Suprapubic skin (tissue), 4 donors: ENCODE measurements around the gene DNPH1. TPM values are rescaled to one million over a fixed set of nuclear protein-coding genes. Genes with fewer than 3 reads are reported as not detected.

Source experiments
- DNase-seq, 2 donors: peaks; one replicate each; pipeline ENCODE4 v3.0.0-alpha.2; 2019; ENCODE audit warnings: low spot score in 2 of 2
- H3K27ac ChIP-seq: fragments of 200-600 bp; sonication (generic); one replicate; pipeline ENCODE4 v1.5.1; 2019
- H3K27me3 ChIP-seq: fragments of 200-600 bp; sonication (generic); one replicate; pipeline ENCODE4 v1.5.1; 2019
- H3K36me3 ChIP-seq: fragments of 200-600 bp; sonication (generic); one replicate; pipeline ENCODE4 v1.5.1; 2019
- H3K4me1 ChIP-seq: fragments of 200-600 bp; sonication (generic); one replicate; pipeline ENCODE4 v1.5.1; 2019
- H3K4me3 ChIP-seq: fragments of 200-600 bp; sonication (generic); one replicate; pipeline ENCODE4 v1.5.1; 2019; ENCODE audit warnings: mild to moderate bottlenecking
- H3K9me3 ChIP-seq: fragments of 200-600 bp; sonication (generic); one replicate; pipeline ENCODE4 v1.5.1; 2019
- EP300 ChIP-seq: sonication (generic); formaldehyde crosslinking; IDR thresholded peaks from one replicate; pipeline ENCODE4 v1.6.1; 2017; ENCODE audit warnings: antibody characterized with exemption
- POLR2A ChIP-seq, 2 donors: fragments of 450-650 bp; IDR thresholded peaks; one replicate each; pipeline ENCODE4 v1.6.1; 2017; ENCODE audit warnings: antibody characterized with exemption in 2 of 2, mild to moderate bottlenecking in 2 of 2, moderate library complexity in 2 of 2
- POLR2AphosphoS5 ChIP-seq, 3 donors: sonication (generic); formaldehyde crosslinking; IDR thresholded peaks; one replicate each; pipeline ENCODE4 v1.6.1; 2017; ENCODE audit warnings: antibody characterized with exemption in 3 of 3
- WGBS: methylation state at CpG from one replicate; pipeline ENCODE4 v1.1.5; 2018; 5-methylcytosine and 5-hydroxymethylcytosine counted together
- total RNA-seq, 4 donors: library from RNA; depleted of rRNA; stranded (reverse); fragments of >200 nt; gene quantifications; one replicate each; pipeline ENCODE4 v1.1.0, GENCODE V29; 2016
- TF ChIP-seq, protein P1 (sequence below), 2 donors: fragments of 200-600 bp in 1 of 2; fragments of 450-650 bp in 1 of 2; sonication (generic) in 1 of 2; IDR thresholded peaks; one replicate each; pipeline ENCODE4 v1.5.1; 2016 to 2019; ENCODE audit warnings: antibody characterized with exemption in 2 of 2, mild to moderate bottlenecking in 1 of 2, moderate library complexity in 1 of 2

DNPH1 gene
- total RNA-seq, 4 donors from 2014 or later = 21.9 to 88.4 (median 74.4) TPM

GRCh38 chr6:43240950-43241349 lies 11.7 kb upstream of the DNPH1 start:
- Histone ChIP-seq H3K4me1 (no peaks in the 10 kb centered on the region), H3K4me3 (no peak overlapping the region), H3K27me3 (peaks cover 66% of the 10 kb centered on the region), H3K36me3 (no peaks in the 10 kb centered on the region), H3K9me3 (no peaks in the 10 kb centered on the region), H3K27ac (no peak overlapping the region)
- TF ChIP-seq POLR2A (IDR thresholded peaks at IDR 0.05) = no peak
- TF ChIP-seq, protein P1, sequence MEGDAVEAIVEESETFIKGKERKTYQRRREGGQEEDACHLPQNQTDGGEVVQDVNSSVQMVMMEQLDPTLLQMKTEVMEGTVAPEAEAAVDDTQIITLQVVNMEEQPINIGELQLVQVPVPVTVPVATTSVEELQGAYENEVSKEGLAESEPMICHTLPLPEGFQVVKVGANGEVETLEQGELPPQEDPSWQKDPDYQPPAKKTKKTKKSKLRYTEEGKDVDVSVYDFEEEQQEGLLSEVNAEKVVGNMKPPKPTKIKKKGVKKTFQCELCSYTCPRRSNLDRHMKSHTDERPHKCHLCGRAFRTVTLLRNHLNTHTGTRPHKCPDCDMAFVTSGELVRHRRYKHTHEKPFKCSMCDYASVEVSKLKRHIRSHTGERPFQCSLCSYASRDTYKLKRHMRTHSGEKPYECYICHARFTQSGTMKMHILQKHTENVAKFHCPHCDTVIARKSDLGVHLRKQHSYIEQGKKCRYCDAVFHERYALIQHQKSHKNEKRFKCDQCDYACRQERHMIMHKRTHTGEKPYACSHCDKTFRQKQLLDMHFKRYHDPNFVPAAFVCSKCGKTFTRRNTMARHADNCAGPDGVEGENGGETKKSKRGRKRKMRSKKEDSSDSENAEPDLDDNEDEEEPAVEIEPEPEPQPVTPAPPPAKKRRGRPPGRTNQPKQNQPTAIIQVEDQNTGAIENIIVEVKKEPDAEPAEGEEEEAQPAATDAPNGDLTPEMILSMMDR (IDR thresholded peaks at IDR 0.05) = no peak
- no peak for TF ChIP-seq EP300
- TF ChIP-seq POLR2AphosphoS5 (IDR thresholded peaks at IDR 0.05) = no peak
- 86% methylated on average over 1 of the region's 1 CpG for WGBS
- DNase-seq = no peak

DNA sequence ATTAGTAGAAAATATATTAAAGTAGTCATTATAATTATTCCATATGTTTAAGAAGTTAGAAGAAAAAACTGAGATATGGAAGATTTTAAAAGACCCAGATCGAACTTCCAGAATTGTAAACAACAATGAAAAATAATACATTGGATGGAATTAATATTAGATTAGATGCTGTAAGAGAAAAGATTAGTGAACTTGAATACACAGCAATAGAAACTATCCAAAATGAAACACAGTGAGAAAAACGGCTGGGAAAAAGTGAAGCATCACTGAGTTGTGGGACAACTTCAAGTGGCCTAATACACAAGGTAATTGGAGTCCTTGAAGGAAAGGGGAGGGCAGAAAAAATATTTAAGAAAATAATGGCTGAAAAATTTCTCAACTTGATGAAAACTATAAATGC lies 9.8 kb upstream of the DNPH1 start:
- H3K27me3 ChIP-seq = peaks cover 50% of the 10 kb centered on the region
- no peaks in the 10 kb centered on the region for H3K4me1 ChIP-seq
- no peaks in the 10 kb centered on the region for H3K36me3 ChIP-seq
- no peak overlapping the region for H3K27ac ChIP-seq
- 78% methylated on average over 2 of the region's 2 CpGs for WGBS
- no peaks in the 10 kb centered on the region for H3K9me3 ChIP-seq
- no peak for DNase-seq
- TF ChIP-seq EP300 (no peak), POLR2AphosphoS5 (IDR thresholded peaks at IDR 0.05) (no peak), POLR2A (IDR thresholded peaks at IDR 0.05) (no peak)
- TF ChIP-seq, protein P1 (IDR thresholded peaks at IDR 0.05) = no peak
- H3K4me3 ChIP-seq = no peak overlapping the region

DNA sequence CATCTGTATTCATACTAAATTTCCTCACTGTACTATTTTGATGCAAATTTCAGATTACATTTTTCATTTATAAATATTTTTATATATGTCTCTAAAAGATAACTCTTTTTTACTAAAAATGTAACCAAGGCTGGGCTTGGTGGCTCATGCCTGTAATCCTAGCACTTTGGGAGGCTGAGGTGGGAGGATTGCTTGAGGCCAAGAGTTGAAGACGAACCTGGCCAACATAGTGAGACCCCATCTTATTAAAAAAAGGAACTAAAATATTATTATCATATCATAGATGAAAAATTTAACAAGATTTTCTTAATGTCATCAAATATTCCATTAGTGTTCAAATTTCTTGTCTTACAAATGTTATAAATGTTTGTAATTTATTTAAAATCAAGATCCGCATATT lies 6.6 kb upstream of the DNPH1 start:
- H3K36me3 ChIP-seq = no peaks in the 10 kb centered on the region
- no peaks in the 10 kb centered on the region for H3K4me1 ChIP-seq
- peaks cover 18% of the 10 kb centered on the region for H3K27me3 ChIP-seq
- TF ChIP-seq EP300 (no peak), POLR2AphosphoS5 (IDR thresholded peaks at IDR 0.05) (no peak), POLR2A (IDR thresholded peaks at IDR 0.05) (no peak)
- TF ChIP-seq, protein P1 (IDR thresholded peaks at IDR 0.05) = no peak
- no peaks in the 10 kb centered on the region for H3K9me3 ChIP-seq
- no peak overlapping the region for H3K27ac ChIP-seq
- no peak overlapping the region for H3K4me3 ChIP-seq
- no peak for DNase-seq
- 86% methylated on average over 2 of the region's 2 CpGs for WGBS

DNA sequence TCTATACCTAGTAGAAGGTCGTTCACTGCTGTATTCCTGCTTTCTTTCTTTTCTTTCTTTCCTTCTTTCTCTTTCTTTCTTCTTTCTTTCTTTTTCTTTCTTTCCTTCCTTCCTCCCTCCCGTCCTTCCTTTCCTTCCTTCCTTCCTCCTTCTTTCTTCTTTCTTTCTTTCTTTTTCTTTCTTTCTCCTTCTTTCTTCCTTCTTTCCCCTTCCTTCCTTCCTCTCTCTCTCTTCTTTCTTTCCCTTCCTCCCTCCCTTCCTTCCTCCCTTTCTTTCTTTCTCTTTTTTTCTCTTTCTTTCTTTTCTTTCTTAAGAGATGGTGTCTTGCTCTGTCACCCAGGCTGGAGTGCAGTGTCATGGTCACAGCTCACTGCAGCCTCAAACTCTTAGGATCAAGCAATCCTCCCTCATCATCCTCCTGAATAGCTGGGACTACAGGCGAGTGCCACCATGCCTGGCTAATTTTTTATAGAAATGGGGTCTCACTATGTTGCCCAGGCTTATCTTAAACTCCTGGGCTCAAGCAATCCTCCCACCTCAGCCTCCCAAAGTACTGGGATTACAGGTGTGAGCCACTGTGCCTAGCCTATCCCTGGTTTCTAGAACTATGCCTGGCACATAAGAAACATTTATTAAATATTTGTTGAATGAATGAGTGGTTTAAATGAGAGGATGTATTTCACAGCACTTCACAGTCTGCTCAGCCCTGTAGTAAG lies 2.6 kb upstream of the DNPH1 start:
- H3K27ac ChIP-seq = no peak overlapping the region
- no peaks in the 10 kb centered on the region for H3K27me3 ChIP-seq
- TF ChIP-seq, protein P1 (IDR thresholded peaks at IDR 0.05) = no peak
- TF ChIP-seq POLR2AphosphoS5 (IDR thresholded peaks at IDR 0.05) (no peak), EP300 (no peak), POLR2A (IDR thresholded peaks at IDR 0.05) (no peak)
- no peak overlapping the region for H3K4me3 ChIP-seq
- H3K9me3 ChIP-seq = no peaks in the 10 kb centered on the region
- H3K36me3 ChIP-seq = no peaks in the 10 kb centered on the region
- DNase-seq = no peak
- WGBS = 79% methylated on average over 3 of the region's 3 CpGs
- peaks cover 19% of the 10 kb centered on the region for H3K4me1 ChIP-seq

- WGBS = 92% methylated on average over 4 of the region's 4 CpGs
Observed at GRCh38 chr6:43231053-43231452, 1.8 kb upstream of the DNPH1 start.

More at GRCh38 chr6:43231053-43231452, 1.8 kb upstream of the DNPH1 start:
- Histone ChIP-seq H3K27ac (no peak overlapping the region), H3K4me1 (peaks cover 19% of the 10 kb centered on the region), H3K9me3 (no peaks in the 10 kb centered on the region), H3K36me3 (no peaks in the 10 kb centered on the region), H3K27me3 (no peaks in the 10 kb centered on the region), H3K4me3 (no peak overlapping the region)
- no peak for DNase-seq
- TF ChIP-seq EP300 = no peak
- TF ChIP-seq, protein P1 (IDR thresholded peaks at IDR 0.05) = no peak
- no peak for TF ChIP-seq POLR2AphosphoS5 (IDR thresholded peaks at IDR 0.05)
- TF ChIP-seq POLR2A (IDR thresholded peaks at IDR 0.05) = no peak
